Mucosa of rectum (tissue), 2 donors: ENCODE results near the gene CERS1.

Experiments used
- H3K27ac ChIP-seq, 2 donors: one replicate each; pipeline ENCODE4 v1.7.0; 2013; ENCODE audit warnings: inconsistent platforms in 2 of 2, low read depth in 2 of 2, low read length in 2 of 2
- H3K27me3 ChIP-seq, 2 donors: one replicate each; pipeline ENCODE4 v1.7.0; 2013; ENCODE audit warnings: low read length in 2 of 2; ENCODE audit not compliant: control insufficient read depth in 2 of 2, insufficient read depth in 2 of 2
- H3K36me3 ChIP-seq, 2 donors: one replicate each; pipeline ENCODE4 v1.7.0; 2013; ENCODE audit warnings: low read length in 2 of 2; ENCODE audit not compliant: control insufficient read depth in 2 of 2, insufficient read depth in 2 of 2
- H3K4me1 ChIP-seq, 2 donors: one replicate each; pipeline ENCODE4 v1.7.0; 2013; ENCODE audit warnings: low read length in 2 of 2, mild to moderate bottlenecking in 1 of 2; ENCODE audit not compliant: control insufficient read depth in 2 of 2, insufficient read depth in 2 of 2
- H3K4me3 ChIP-seq, 2 donors: one replicate each; pipeline ENCODE4 v1.7.0; 2013; ENCODE audit warnings: low read length in 2 of 2
- H3K9ac ChIP-seq, 2 donors: one replicate each; pipeline ENCODE4 v1.7.0; 2013; ENCODE audit warnings: low read length in 2 of 2, low read depth in 1 of 2, mild to moderate bottlenecking in 1 of 2
- H3K9me3 ChIP-seq, 2 donors: one replicate each; pipeline ENCODE4 v1.7.0; 2013; ENCODE audit warnings: low read length in 2 of 2; ENCODE audit not compliant: control insufficient read depth in 2 of 2
- donor health status: healthy.
- donor health status: Normal muscosa, but diverticular disease.

CERS1 gene

DNA sequence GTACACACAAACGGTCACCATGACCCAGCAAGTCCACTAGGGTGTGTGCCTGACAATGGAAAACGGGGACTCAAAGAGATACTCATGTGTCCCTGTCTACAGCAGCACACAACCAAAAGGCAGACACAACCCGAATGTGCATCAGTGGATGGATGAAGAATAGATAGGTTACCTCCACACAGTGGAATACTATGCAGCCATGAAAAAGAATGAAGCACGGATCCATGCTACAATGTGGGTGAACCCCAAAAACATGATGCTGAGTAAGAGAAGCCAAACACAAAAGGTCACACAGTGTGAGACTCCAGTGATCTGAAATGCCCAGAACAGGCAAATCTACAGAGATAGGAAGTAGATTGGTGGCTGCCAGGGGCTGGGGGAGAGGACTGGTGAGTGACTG, 9.0 kb downstream of the CERS1 start:
- Histone ChIP-seq H3K27me3 (peaks cover 4 to 5% of the 10 kb centered on the region in 2 donors), H3K9me3 (no peaks in the 10 kb centered on the region), H3K36me3 (no peaks in the 10 kb centered on the region), H3K4me3 (no peak overlapping the region), H3K27ac (no peak overlapping the region), H3K4me1 (peaks cover 0 to 4% of the 10 kb centered on the region in 2 donors), H3K9ac (no peak overlapping the region)

DNA sequence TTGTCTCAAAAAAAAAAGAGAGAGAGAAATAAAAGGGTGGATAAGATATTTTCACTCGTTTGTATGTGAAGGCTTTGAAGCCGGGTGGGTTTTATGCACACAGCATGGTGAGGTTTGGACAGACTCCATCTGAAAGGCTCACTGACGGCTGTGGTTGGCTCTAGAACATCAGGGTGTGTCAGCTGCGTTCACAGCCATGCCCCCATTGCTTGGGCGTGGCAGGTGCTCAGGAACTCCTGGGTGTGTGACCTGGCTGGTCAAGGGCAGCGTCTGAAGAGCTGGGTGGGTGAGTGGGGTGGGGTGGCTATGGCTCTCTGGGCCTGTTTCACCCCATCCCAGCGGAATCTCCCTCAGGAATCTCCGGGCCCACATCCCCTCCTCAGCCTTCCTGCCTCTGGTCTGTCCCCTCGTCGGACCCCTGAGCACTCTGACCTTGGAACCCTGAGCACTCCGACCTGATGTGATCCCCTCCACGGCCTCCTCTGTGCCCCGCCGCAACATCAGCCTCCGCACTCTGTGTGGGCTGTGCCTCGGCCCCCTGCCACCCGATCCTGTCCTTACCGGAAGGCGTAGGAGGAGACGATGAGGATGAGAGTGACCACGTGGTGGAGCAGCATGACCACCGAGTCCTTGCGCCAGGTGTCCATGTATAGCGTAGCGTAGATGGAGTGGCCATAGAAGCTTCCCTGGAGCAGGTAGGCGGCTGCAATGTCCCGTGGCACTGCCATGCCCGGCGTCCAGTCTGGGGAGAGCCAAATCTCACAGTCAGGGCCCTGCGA, 12.2 kb downstream of the CERS1 start:
- Histone ChIP-seq H3K4me1 (peaks cover 5 to 10% of the 10 kb centered on the region in 2 donors), H3K4me3 (no peak overlapping the region), H3K9ac (no peak overlapping the region), H3K27ac (no peak overlapping the region), H3K9me3 (no peaks in the 10 kb centered on the region), H3K27me3 (peaks cover 0 to 5% of the 10 kb centered on the region in 2 donors), H3K36me3 (no peaks in the 10 kb centered on the region)

DNA sequence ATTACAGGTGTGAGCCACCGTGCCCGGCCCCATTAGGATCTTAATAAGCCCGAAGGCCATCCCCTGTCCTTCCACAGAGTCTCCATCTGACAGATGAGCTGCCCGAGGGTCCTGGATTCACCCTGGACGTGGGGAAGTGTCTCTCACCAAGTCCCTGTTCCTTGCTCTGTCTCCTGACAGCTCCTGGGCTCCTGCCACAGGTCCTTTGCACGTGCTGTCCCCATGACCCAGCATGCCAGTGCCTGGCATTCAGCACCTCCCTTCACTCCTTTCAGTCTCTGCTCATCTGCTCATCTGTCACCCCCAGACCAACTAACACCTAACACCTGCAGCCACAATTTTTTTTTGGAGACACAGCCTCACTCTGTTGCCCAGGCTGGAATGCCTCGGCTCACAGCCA, 14.5 kb downstream of the CERS1 start:
- H3K9ac ChIP-seq, result no peak overlapping the region
- no peak overlapping the region for H3K27ac ChIP-seq
- H3K4me1 ChIP-seq, result peaks cover 5 to 10% of the 10 kb centered on the region in 2 donors
- no peaks in the 10 kb centered on the region for H3K9me3 ChIP-seq
- no peaks in the 10 kb centered on the region for H3K36me3 ChIP-seq
- H3K4me3 ChIP-seq, result no peak overlapping the region
- H3K27me3 ChIP-seq, result no peaks in the 10 kb centered on the region

GRCh38 chr19:18879579-18880373, 16.2 kb downstream of the CERS1 start:
- Histone ChIP-seq H3K9me3 (no peaks in the 10 kb centered on the region), H3K27ac (no peak overlapping the region), H3K36me3 (no peaks in the 10 kb centered on the region), H3K9ac (no peak overlapping the region), H3K4me1 (peaks cover 5 to 10% of the 10 kb centered on the region in 2 donors), H3K4me3 (no peak overlapping the region), H3K27me3 (no peaks in the 10 kb centered on the region)

- Histone ChIP-seq H3K27me3 (no peaks in the 10 kb centered on the region), H3K4me3 (no peak overlapping the region), H3K4me1 (peaks cover 5 to 9% of the 10 kb centered on the region in 2 donors), H3K27ac (no peak overlapping the region), H3K9me3 (no peaks in the 10 kb centered on the region), H3K36me3 (no peaks in the 10 kb centered on the region), H3K9ac (no peak overlapping the region)
These were observed 16.9 kb downstream of the CERS1 start for GRCh38 chr19:18878858-18879578.

- Histone ChIP-seq H3K4me3 (no peak overlapping the region), H3K9me3 (no peaks in the 10 kb centered on the region), H3K27ac (no peak overlapping the region), H3K4me1 (peaks cover 5 to 6% of the 10 kb centered on the region in 2 donors), H3K9ac (no peak overlapping the region), H3K27me3 (no peaks in the 10 kb centered on the region), H3K36me3 (no peaks in the 10 kb centered on the region)
These were observed 17.7 kb downstream of the CERS1 start for GRCh38 chr19:18878058-18878797.

- no peaks in the 10 kb centered on the region for H3K36me3 ChIP-seq
- H3K4me3 ChIP-seq, result no peak overlapping the region
- peaks cover 5 to 6% of the 10 kb centered on the region in 2 donors for H3K4me1 ChIP-seq
- H3K27ac ChIP-seq, result no peak overlapping the region
- H3K9ac ChIP-seq, result no peak overlapping the region
- no peaks in the 10 kb centered on the region for H3K27me3 ChIP-seq
- H3K9me3 ChIP-seq, result no peaks in the 10 kb centered on the region
These were observed 19.1 kb downstream of the CERS1 start for GRCh38 chr19:18876865-18877264.

DNA sequence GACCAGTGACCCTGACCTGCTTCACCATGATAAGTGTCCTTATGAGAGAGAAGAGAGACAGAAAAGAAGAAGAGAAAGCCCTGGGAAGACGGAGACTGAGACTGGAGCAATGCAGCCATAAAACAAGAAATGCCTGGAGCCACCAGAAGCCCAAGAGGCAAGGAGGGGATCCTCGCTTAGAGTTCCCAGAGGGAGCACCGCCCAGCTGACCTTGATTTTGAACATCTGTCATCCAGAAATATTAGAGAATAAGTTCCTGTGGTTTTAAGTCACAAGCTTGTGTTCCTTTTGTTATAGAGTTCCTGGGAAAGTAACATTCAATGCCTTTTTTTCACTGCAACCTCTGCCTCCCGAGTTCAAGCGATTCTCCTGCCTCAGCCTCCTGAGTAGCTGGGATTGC, 20.2 kb downstream of the CERS1 start:
- Histone ChIP-seq H3K27ac (no peak overlapping the region), H3K4me1 (peaks cover 5 to 6% of the 10 kb centered on the region in 2 donors), H3K27me3 (no peaks in the 10 kb centered on the region), H3K36me3 (no peaks in the 10 kb centered on the region), H3K9ac (no peak overlapping the region), H3K4me3 (no peak overlapping the region), H3K9me3 (no peaks in the 10 kb centered on the region)

GRCh38 chr19:18871543-18871942, 24.4 kb downstream of the CERS1 start:
- no peak overlapping the region for H3K9ac ChIP-seq
- no peaks in the 10 kb centered on the region for H3K4me1 ChIP-seq
- no peak overlapping the region for H3K27ac ChIP-seq
- H3K36me3 ChIP-seq, result peaks cover 14 to 15% of the 10 kb centered on the region in 2 donors
- no peaks in the 10 kb centered on the region for H3K9me3 ChIP-seq
- H3K4me3 ChIP-seq, result no peak overlapping the region
- H3K27me3 ChIP-seq, result no peaks in the 10 kb centered on the region
